Placental pericyte (primary cell): ENCODE measurements around the gene FLNC. TPM values are rescaled to one million over a fixed set of nuclear protein-coding genes. Genes with fewer than 3 reads are reported as not detected.

Source experiments
- total RNA-seq: library from RNA; depleted of rRNA; stranded (reverse); fragments of >200 nt; gene quantifications from 2 replicates; pipeline ENCODE4 v1.2.3, GENCODE V29; 2012

The FLNC gene, protein sequence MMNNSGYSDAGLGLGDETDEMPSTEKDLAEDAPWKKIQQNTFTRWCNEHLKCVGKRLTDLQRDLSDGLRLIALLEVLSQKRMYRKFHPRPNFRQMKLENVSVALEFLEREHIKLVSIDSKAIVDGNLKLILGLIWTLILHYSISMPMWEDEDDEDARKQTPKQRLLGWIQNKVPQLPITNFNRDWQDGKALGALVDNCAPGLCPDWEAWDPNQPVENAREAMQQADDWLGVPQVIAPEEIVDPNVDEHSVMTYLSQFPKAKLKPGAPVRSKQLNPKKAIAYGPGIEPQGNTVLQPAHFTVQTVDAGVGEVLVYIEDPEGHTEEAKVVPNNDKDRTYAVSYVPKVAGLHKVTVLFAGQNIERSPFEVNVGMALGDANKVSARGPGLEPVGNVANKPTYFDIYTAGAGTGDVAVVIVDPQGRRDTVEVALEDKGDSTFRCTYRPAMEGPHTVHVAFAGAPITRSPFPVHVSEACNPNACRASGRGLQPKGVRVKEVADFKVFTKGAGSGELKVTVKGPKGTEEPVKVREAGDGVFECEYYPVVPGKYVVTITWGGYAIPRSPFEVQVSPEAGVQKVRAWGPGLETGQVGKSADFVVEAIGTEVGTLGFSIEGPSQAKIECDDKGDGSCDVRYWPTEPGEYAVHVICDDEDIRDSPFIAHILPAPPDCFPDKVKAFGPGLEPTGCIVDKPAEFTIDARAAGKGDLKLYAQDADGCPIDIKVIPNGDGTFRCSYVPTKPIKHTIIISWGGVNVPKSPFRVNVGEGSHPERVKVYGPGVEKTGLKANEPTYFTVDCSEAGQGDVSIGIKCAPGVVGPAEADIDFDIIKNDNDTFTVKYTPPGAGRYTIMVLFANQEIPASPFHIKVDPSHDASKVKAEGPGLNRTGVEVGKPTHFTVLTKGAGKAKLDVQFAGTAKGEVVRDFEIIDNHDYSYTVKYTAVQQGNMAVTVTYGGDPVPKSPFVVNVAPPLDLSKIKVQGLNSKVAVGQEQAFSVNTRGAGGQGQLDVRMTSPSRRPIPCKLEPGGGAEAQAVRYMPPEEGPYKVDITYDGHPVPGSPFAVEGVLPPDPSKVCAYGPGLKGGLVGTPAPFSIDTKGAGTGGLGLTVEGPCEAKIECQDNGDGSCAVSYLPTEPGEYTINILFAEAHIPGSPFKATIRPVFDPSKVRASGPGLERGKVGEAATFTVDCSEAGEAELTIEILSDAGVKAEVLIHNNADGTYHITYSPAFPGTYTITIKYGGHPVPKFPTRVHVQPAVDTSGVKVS (N-terminal part only)
- 67.8 and 206 TPM in 2 replicates for total RNA-seq

DNA sequence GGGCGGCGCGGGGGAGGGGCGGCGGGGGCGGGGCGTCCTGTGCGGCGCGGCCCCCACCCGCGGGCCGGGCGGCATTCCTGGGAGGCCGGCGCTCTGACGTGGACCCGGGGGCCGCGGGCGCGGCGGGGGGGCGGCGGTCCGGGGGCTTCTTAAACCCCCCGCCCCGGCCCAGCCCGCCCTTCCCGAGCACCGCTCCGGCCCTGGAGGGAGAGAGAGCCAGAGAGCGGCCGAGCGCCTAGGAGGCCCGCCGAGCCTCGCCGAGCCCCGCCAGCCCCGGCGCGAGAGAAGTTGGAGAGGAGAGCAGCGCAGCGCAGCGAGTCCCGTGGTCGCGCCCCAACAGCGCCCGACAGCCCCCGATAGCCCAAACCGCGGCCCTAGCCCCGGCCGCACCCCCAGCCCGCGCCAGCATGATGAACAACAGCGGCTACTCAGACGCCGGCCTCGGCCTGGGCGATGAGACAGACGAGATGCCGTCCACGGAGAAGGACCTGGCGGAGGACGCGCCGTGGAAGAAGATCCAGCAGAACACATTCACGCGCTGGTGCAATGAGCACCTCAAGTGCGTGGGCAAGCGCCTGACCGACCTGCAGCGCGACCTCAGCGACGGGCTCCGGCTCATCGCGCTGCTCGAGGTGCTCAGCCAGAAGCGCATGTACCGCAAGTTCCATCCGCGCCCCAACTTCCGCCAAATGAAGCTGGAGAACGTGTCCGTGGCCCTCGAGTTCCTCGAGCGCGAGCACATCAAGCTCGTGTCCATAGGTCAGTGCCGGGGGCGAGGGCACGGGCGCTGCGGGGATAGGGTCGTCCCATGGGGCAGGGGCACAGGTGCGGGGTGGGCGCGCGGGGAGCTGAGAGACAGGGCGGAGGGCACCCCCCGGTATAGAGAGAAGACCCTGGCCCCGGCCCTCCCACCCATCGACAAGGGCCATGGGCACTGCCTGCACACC is at the start of gene FLNC:
Gene FLNC (plus strand): TSS at position 176 of the 947 bp plus-strand sequence. CDS start 232 bp downstream, at position 408.

DNA sequence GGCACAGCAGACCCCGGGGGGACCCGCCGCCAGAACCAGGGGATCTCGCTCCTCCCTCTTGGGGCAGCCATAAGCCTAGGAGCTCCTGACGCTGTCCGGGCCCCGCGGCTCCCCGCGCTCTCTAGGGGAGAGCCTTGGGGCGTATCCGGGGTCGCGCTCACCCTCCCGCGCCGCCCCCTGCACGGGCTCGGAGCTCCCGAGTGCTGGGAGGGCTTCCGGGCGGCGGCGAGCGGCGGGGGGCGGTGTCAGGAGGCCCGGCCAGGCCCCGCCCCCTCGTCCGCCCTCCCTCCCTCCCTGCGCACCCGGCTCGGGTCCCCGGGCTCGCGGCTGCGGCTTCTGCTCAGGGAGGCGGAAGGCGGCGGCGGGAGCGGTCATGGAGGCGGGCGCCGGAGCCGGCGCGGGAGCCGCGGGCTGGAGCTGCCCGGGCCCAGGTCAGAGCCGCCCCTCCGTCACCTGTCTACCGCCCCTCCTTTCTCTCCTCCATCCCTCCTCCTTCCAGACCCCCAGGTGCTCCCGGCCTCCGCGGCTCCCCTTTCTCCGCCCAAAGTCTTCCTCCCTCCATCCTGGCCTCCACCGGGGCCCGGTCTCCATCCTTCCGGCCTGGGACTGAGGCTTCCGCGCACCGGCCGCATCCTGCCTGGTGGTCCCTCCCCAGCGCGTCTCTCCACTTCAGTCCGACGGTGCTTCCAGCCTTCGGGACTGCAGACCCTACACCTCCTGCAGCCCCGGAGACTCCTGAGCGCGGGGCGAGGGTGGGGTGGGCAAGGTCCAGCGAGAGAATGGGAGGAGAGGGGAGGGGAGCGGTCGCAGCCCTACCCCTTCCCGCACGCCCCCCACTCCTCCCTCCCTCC is 38.9 kb upstream of the FLNC start, which contains the start of gene CCDC136:
Gene CCDC136 (plus strand): TSS at position 848 of the 851 bp plus-strand sequence. CDS start 444 bp downstream, outside the sequence.

DNA sequence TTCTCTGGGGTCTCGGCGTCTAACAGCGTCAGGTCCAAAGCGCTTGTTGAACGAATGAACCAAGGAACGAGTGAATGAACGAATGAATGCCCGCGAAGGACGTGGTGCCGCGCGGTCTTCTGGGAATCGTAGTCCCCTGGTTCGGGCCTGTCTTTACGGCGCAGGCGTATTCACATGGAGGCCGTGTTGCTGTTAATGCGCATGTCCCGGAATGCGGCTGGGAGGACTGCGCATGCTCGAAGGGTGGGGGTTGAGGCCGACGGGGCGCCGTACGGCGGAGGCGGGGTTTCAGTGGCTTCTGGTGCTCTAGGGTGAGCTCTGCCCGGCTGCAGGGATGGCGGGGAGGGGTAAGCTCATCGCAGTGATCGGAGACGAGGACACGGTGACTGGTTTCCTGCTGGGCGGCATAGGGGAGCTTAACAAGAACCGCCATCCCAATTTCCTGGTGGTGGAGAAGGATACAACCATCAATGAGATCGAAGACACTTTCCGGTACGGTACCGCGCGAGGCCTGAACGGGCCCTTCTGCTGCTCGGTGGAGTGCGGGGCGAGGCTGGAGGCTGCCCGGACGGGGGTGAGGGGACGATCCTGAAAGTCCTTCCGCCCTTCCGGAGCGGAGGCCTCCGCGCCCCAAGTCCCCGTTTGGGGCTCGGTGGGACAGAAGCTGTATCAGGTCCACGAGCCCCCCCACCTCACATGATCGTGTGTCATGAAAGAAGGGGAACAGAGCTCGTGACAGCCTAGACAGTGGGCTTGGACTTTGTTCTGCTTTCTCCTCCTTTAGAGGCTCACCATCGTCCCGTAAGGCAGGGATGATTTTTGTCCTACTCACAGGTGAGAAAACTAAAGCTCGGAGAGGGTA is 32.6 kb downstream of the FLNC start, which contains the start of gene ATP6V1F:
Gene ATP6V1F (plus strand): TSS at position 286 of the 862 bp plus-strand sequence. CDS start 49 bp downstream, at position 335.

Other genes with a start within 250 kb of the FLNC start
- gene GARIN1A, start 158.1 kb upstream of the FLNC start, total RNA-seq: 0.88 and 1.0 TPM in 2 replicates
- 722 and 851 TPM in 2 replicates for gene CALU, start 91.0 kb upstream of the FLNC start, total RNA-seq
- not detected in 2 replicates for gene OPN1SW, start 54.6 kb upstream of the FLNC start, total RNA-seq
- gene CCDC136, start 38.4 kb upstream of the FLNC start, total RNA-seq: 4.9 and 6.3 TPM in 2 replicates
- gene ATP6V1F, start 32.5 kb downstream of the FLNC start, total RNA-seq: 76.0 and 77.0 TPM in 2 replicates
- gene KCP, start 80.3 kb downstream of the FLNC start, total RNA-seq: 0.14 and 0.44 TPM in 2 replicates
- gene IRF5, start 107.5 kb downstream of the FLNC start, total RNA-seq: 0.44 TPM in 1 of 2 replicates, not detected in the other
- gene TNPO3, start 224.7 kb downstream of the FLNC start, total RNA-seq: 60.0 and 78.5 TPM in 2 replicates